Measurements from ENCODE around the gene ZNF462.

GRCh38 chr9:106980551-106981101 is 117.7 kb downstream of the ZNF462 start:
- TF ChIP-seq EP300 (IDR thresholded peaks at IDR 0.05; ENCODE audit: borderline replicate concordance) (no peak), TEAD4 (IDR thresholded peaks at IDR 0.05) (no peak), MAX (IDR thresholded peaks at IDR 0.05) (no peak), RAD21 (IDR thresholded peaks at IDR 0.05; ENCODE audit: low read depth) (no peak), CREB1 (IDR thresholded peaks at IDR 0.05; ENCODE audit: low read depth) (no peak), ZBTB7A (IDR thresholded peaks at IDR 0.05; ENCODE audit: low read depth) (no peak)

Data from Ishikawa (cell line).